Measurements from ENCODE around the gene PXYLP1. TPM values are rescaled to one million over a fixed set of nuclear protein-coding genes. Genes with fewer than 3 reads are reported as not detected.

PXYLP1 gene
- total and polyA plus RNA-seq, 10 of the 15 experiments (the other 5 are each of a cell fraction or from before 2014, with no cell fraction given): 0.06 to 1.7 (median 0.35) TPM

GRCh38 chr3:141236361-141236760 is 4.7 kb downstream of the PXYLP1 start:
- H3K36me3 ChIP-seq (ENCODE audit: control insufficient read depth in 2 of 2, insufficient read depth in 2 of 2, low read length in 1 of 2): no peaks in the 10 kb centered on the region
- H2AFZ ChIP-seq (ENCODE audit: control insufficient read depth, low read depth, low read length): no peak overlapping the region
- intact Hi-C loops (cut with micrococcal nuclease; ENCODE audit: unreplicated experiment): no loop called here
- TF ChIP-seq PKNOX1 (IDR thresholded peaks at IDR 0.05) (no peak), NR2C2 (IDR thresholded peaks at IDR 0.05; ENCODE audit: borderline replicate concordance, control insufficient read depth, insufficient read length, low read depth) (no peak)
- TF ChIP-seq, protein P1, sequence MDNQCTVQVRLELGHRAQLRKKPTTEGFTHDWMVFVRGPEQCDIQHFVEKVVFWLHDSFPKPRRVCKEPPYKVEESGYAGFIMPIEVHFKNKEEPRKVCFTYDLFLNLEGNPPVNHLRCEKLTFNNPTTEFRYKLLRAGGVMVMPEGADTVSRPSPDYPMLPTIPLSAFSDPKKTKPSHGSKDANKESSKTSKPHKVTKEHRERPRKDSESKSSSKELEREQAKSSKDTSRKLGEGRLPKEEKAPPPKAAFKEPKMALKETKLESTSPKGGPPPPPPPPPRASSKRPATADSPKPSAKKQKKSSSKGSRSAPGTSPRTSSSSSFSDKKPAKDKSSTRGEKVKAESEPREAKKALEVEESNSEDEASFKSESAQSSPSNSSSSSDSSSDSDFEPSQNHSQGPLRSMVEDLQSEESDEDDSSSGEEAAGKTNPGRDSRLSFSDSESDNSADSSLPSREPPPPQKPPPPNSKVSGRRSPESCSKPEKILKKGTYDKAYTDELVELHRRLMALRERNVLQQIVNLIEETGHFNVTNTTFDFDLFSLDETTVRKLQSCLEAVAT (IDR thresholded peaks at IDR 0.05): no peak
- DNase-seq (ENCODE audit: low read depth, low spot score) (no peak), ATAC-seq (no peak), FAIRE-seq (no peak)
- no peak overlapping the region for H3K27ac ChIP-seq (ENCODE audit: control insufficient read depth, insufficient read depth)
- no peaks in the 10 kb centered on the region for H3K79me2 ChIP-seq (ENCODE audit: control insufficient read depth, insufficient read depth, low read length)
- ChIA-PET SMC1A (ENCODE audit: uncharacterized antibody, unreplicated experiment) (interaction anchor here (0.6 to 1.3 kb wide), 4 partner anchors 9 to 619 kb away, joined by 3 read pairs; no protein-coding TSS in a partner anchor), POLR2A (no interaction called here), CTCF (interaction anchor here (0.6 to 1.5 kb wide), 5 partner anchors 13 to 1011 kb away, joined by 3 to 8 read pairs (median 3); no protein-coding TSS in a partner anchor), RAD21 (ENCODE audit: unreplicated experiment) (no interaction called here)
- in situ Hi-C loops (cut with MboI): no loop called here
- WGBS (ENCODE audit: insufficient coverage, insufficient replicate concordance, low lambda C conversion rate, missing lambda C conversion rate): 85% methylated on average over 1 of the region's 1 CpG
- H3K4me1 ChIP-seq (ENCODE audit: control insufficient read depth, insufficient read depth, low read length): no peaks in the 10 kb centered on the region
- BruUV-seq (replicated peaks): no TSS peak
- H3K9ac ChIP-seq (ENCODE audit: control insufficient read depth, insufficient read depth, low read length): no peak overlapping the region
- H4K20me1 ChIP-seq (ENCODE audit: control insufficient read depth, insufficient read depth): no peaks in the 10 kb centered on the region; the same call in none of the 2 replicates
- H3K4me2 ChIP-seq (ENCODE audit: control insufficient read depth, insufficient read depth): no peak overlapping the region
- no peaks in the 10 kb centered on the region for H3K9me3 ChIP-seq (replicated peaks; ENCODE audit: control insufficient read depth, insufficient read depth, low read length)
- H3K27me3 ChIP-seq (replicated peaks in 1 of 2; ENCODE audit: control insufficient read depth in 2 of 2, insufficient read depth in 2 of 2, low read length in 1 of 2): peaks cover 0 to 2% of the 10 kb centered on the region in 2 experiments; a peak in 3 of 4 replicates
- H3K4me3 ChIP-seq: no peak overlapping the region

Data from GM12878 (cell line).